Measurements from ENCODE around the gene PLEKHG1.

Gene PLEKHG1

DNA sequence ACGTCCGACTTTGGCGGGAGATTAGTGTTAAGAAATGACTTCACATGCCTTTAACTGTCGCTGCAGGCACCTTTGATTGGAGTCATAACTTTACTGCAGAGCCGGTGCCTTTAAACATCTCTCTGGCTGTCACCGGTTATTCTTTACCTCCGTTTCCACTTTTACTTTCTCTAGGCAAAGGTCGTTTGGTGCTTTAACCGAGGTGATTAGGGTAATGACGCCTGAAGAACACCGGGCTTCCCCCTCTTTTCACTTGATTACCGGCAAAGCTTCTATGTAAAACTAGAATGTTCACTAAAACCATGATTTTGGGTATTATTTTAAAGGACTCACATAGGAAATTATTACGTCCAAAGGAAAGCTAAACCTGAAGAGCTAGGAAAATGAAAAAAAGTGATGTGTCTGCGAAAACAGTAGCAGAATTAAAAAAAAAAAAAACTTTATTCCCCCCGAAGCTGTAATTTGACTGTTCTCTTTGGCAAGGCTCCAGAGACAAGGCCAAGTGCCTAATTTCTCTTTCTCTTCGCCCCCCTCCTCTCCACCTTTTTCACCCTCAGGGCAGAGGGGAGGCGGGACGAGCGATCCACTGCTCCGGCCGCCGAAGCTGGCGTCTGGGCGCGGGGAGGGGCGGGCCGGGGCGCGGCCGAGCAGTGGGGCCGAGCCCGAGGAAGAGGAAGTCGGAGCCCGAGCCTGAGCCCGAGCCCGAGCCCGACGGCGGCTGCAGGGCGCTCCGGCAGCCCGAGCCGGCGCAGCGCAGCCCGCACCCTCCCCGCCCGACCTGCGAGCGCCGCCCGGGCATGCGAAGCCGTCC lies at the start of gene PLEKHG1:
Gene PLEKHG1, plus strand, starts transcription at position 687 of the 811 bp plus-strand sequence. CDS start 133,797 bp downstream, outside the sequence.
- DNase-seq (ENCODE audit: low read depth in 1 of 2, low spot score in 1 of 2), result peak; percentile 29 to 33

DNA sequence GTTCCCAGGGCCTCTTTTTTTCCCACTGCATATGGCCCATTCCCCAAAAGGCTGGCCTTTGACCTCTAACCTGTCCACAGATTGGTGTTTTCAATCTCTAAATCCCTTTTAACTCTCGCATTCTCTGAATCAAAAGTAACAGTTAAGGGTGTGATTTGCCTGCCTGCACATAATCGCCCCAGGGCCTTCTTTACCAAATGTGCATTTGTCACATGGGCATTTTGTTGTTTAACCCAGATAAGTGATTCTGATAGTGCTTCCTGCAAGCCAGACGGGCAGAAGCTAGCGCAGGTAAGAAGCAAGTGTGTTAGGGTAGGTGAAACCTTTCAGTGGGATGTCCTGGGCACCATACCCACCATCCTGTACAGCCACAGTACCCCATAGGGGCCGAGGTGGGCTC lies 49.4 kb upstream of the PLEKHG1 start:
- DNase-seq (ENCODE audit: low read depth in 1 of 2, low spot score in 1 of 2), result no peak

DNA sequence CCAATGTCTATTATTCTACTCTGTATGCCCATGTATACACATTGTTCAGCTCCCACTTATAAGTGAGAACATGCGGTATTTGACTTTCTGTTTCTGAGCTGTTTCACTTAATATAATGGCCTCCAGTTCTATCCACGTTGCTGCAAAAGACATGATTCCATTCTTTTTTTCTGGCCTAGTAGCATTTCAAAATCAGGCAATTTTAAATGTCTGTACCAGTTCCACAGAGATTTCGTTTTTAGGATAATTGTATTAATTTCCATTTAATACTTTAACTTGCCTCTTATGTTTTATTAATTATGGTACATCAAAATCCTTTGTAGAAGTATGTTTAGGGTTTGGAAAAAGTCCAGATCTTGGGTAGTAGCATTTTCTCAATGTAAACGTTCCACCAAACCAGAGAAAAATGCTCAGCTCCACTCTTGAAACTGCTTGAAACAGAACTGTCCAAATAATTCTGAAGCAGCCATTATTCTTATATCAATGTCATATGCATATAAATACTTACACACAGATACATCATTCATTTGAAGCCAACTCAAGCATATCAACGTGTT lies 42.6 kb upstream of the PLEKHG1 start:
- DNase-seq (ENCODE audit: low read depth in 1 of 2, low spot score in 1 of 2), result no peak

DNA sequence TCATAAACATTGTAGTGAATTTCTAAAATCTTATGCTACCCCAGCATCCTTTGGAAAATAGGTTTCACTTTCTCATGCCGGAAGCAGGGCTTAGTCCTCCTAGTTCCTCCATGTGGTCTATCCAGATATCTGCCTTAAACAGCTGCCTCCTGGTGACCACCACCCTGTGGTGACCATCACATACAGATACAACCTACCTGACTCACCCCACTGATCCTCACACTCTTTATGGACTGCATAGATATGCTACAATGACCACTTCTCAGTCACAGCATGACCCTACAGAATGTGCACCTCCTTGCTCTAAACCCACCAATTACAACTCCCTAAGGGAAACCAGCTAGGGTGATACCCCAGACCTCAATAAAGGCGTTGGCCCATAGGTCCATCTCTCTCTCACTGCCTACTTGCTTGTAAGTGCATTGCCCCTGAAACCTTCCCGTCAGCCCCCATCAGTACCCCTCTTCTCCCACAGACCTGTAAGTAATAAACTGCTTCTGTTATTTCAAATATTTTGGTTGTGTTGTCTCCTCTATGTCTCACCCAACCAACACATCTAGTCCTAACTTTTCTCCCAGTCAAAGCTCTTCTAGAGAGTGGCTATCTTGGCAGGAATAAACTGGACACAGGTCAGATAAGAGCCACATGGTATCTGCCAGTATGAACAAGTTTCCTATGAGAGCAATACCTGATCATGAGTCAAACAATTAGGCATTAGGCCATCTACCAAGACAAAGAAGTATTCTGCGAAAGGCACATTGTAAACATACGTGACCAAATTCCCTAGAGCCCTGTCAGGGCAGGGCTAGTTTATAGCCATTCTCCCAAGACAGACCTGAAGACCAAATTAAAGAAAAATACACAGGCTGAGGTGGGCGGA lies 39.4 kb upstream of the PLEKHG1 start:
- DNase-seq (ENCODE audit: low read depth in 1 of 2, low spot score in 1 of 2), result no peak

DNA sequence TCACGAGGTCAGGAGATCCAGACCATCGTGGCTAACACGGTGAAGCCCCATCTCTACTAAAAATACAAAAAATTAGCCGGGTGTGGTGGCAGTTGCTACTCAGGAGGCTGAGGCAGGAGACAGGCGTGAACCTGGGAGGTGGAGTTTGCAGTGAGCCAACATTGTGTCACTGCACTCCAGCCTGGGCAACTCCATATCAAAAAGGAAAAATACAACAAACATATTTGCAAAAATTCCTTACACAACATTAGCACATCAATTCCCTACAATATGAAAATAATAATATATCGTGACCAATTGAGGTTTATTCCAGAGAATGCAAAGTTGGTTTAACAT lies 38.8 kb upstream of the PLEKHG1 start:
- no peak for DNase-seq (ENCODE audit: low read depth in 1 of 2, low spot score in 1 of 2)

DNA sequence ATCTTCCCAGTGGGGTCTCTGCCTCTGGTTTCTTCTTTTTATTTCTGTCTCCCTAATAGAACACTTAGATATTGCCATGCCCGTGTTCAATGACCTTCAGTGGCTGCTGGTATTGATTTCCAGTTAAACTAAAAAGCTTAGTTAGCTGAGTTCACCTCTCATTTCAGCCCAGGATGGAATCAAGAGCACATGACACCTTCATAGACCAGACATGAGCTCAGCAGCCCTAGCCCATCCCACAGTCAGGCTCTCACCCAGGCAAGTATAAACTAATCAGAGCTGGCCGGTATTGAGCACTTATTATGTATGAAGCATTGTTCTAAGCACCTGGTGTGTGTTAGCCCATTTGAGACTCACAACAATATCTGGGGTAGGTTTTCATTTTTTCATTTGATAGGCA lies 33.7 kb upstream of the PLEKHG1 start:
- DNase-seq (ENCODE audit: low read depth in 1 of 2, low spot score in 1 of 2), result no peak

DNA sequence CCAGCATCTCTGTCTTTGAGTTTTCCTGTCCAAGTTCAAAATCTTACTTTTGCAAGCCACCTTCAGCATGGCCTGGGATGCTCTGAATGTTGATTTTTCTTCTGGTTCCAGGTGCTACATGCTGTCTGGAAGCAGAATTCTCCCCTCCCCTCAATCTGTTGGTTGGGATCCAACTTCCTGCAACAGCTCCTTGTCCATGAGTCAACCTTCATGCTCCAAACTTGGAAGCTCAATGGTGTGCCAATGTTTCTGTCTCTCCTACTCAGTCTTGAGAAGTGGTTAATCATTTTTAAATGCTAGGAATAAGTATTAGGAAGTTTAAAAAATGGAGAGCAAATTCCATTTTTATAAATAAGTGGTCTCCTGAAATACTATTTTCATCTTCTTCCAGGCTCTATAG lies 33.2 kb upstream of the PLEKHG1 start:
- DNase-seq (ENCODE audit: low read depth in 1 of 2, low spot score in 1 of 2), result no peak

DNA sequence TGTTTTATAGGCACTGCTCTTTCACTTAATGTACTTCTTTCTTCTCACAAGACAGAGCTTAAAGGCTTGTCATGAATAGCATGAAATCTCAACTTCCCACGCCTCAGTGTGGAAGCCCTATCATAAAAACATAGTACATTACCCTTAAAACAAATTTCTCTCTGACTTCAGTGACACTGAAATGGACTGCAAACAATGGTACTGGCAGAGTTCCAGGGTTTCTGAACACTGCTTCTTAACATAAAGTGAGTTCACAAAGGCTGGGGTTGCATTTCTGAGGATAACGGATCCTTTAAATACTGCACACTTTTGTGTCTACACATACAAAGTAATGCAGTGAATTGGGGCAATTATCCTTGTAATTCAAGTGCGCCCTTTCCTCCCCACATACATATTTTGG lies 32.3 kb upstream of the PLEKHG1 start:
- no peak for DNase-seq (ENCODE audit: low read depth in 1 of 2, low spot score in 1 of 2)

DNA sequence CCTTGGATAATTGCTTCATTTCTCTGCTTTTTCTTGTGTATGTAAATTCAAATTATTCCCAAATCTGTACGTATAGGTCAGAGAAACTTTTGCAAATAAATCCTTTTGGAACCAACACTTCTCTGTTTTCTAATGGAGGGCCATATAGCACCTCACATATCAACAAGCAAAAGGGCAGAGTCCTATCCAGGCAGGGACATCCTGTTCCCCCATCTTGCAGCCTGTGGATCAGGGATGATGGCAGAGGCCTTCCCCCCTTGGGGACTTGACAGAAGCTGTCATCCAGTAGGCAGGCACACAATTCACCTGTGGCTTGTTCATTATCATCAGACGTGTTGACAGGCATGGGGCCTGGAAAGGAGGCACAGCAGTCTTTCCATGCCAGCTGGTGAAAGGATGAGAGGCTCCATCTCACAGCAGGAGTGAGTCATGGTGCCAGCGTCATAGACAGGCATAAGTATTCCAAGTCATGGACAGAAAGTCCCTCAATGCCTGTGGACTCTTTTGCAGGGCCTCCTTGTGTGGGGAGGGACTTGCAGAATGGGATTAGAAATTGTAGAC lies 31.8 kb upstream of the PLEKHG1 start:
- no peak for DNase-seq (ENCODE audit: low read depth in 1 of 2, low spot score in 1 of 2)

DNA sequence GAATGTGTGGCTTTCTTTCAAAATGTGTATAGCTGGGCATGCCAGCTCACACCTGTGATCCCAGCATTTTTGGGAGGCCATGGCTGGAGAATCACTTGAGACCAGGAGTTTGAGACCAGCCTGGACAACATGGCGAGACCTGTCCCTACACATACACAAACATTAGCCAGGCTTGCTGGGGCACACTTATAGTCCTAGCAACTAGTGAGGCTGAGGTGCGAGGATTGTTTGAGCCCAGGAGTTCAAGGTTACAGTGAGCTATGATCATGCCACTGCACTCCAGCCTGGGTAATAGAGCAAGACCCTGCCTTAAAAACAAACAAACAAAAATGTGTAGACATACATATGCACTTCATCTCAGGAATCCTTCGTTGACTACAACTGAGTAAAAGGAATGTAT lies 31.1 kb upstream of the PLEKHG1 start:
- no peak for DNase-seq (ENCODE audit: low read depth in 1 of 2, low spot score in 1 of 2)

DNA sequence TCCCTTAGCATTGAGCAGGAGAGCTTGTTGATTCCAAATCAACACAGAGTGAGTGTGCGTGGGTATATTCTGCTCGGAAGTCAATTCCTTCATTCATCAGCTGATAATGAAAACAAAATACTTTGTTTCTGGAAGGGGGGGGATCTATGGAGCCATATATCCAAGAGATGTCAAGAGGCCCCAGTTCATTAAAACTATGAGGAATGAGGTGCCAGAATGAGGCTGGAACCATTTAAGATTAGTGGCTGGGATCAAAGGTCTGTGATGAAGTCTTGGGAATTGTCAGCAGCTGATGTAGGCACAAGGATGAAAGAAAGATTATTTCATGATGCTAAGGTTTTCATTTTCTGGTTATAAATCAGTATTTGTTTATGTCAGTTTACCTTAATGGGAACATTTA lies 30.5 kb upstream of the PLEKHG1 start:
- DNase-seq (ENCODE audit: low read depth in 1 of 2, low spot score in 1 of 2), result no peak

DNA sequence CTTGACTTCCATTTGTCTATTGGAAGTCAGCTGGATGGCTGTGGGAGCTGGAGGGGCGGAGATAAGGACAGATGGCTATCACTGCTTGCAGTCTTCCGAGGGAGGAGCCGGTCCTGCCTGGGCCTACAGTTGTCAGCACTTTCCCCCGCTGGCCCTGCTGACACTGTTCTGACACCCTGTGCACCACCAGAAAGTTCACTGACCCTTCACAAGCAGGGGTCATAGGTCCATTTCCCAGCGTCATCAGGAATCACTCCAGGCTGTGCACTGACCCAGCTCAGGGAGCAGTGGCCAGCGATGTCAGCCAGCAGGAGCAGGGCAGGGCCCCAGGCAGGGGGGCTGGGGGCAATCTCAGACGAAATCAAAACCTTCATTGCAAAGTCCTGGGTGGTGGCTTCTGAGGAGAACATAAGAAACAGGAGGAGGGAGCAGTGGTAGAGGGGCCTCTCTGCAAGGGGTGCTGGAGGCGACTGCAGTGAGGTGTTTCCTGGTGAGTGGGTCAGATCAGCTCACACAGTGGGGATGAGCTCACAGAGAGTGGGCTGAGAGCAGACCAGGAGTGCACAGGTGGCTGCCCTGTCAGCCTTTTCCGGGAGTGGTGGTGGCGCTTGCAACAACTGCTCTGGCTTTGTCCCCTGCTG lies 26.5 kb upstream of the PLEKHG1 start:
- no peak for DNase-seq (ENCODE audit: low read depth in 1 of 2, low spot score in 1 of 2)

DNA sequence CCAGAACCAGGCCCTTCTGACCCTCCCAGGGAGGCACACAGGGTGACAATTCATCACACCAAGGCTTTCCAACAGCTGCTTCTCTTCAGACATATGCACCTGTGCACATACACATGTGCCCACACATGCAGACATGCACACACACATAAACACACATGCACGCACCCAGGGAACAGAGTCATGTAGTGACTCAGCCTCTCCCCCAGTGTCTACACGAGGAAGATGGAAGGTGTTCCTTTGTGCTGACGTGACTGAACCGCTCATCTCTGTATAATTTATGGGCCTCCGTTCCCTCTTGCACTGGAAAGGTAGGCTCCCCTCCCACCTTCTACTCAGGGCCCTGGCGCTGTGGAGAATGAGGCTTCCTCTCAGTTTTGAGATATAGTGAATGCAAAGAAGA lies 23.8 kb upstream of the PLEKHG1 start:
- no peak for DNase-seq (ENCODE audit: low read depth in 1 of 2, low spot score in 1 of 2)

DNA sequence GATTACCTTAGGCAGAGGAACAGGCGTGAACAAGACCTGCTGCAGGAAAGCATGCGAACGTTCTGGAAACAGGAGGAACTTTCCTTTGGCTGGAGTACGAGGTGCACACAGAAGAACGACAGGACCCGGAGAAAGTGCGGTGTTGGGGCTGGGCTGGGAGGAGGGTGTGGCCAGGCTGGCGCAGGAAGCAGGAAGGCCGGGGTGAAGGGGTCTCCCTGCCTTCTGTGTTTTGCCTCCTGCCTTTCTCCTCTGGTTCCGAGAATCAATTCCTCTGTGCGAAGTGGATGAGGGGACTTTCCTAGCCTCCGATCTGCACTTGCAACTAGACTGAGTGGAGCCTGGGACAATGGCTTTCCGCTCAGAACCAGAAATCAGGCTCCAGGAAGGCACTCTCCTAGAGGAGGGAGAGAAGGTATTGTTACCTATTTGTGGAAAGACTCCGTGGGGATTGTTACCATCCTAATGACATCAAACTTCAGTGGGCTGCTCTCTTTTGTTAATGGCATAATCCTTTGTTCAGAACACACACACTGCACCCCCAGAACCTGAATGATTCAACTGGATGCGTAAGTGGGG lies 22.9 kb upstream of the PLEKHG1 start:
- DNase-seq (ENCODE audit: low read depth in 1 of 2, low spot score in 1 of 2), result no peak

DNA sequence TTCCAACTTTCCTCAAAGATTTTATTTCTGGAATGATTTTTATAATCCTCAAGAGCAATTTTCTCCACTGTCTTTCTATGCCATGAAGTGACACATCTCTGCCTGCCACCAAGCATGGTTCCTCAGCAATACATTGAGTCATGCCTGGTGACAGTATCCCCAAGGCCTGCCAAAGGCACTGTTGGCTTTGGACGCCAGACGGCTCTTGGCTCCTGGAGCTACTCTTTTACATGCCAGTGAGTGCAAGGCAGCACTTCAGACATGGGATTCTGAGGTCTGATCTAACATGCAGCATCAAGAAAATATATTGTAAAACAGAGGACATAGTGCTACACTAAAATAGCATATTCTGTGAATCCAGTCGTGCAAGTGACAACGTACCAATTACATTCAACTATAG lies 20.1 kb upstream of the PLEKHG1 start:
- DNase-seq (ENCODE audit: low read depth in 1 of 2, low spot score in 1 of 2), result no peak

DNA sequence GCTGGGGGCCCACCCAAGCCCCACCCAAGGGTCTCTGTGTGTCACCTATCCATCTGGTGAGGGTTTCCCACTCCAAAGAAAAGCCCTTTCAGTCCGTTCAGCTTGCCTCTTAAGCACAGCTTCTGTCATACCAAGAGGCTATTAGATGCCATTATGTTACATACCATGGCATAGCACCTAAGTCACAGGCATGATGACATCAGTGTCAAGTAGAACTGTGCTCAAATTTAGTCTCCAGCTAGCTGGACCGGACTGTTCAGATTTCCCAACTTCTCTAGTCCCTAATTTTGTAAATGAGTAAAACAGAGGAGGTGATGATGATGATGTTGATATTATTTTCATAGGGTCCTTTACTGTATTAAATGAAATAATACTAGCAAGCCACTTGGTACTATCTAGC lies 19.2 kb upstream of the PLEKHG1 start:
- no peak for DNase-seq (ENCODE audit: low read depth in 1 of 2, low spot score in 1 of 2)

DNA sequence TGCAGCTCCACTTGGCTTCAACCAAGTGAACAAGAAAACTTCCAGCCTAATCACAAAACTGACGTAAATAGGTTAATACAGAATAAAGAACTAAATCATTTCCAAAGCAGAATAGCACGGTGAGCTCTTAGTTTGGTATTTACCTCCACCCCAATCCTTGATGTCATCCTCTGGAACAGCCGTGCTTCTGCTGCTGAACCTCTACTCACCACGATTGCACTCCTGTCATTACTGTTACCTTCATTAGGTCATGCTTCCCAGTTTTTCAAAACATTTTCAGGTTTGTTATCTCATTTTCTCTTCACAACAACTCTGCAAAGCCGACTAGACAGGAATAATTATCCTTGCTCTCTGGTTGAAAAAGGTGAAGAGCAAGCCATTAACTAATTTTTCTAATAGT lies 15.6 kb upstream of the PLEKHG1 start:
- DNase-seq (ENCODE audit: low read depth in 1 of 2, low spot score in 1 of 2), result no peak

DNA sequence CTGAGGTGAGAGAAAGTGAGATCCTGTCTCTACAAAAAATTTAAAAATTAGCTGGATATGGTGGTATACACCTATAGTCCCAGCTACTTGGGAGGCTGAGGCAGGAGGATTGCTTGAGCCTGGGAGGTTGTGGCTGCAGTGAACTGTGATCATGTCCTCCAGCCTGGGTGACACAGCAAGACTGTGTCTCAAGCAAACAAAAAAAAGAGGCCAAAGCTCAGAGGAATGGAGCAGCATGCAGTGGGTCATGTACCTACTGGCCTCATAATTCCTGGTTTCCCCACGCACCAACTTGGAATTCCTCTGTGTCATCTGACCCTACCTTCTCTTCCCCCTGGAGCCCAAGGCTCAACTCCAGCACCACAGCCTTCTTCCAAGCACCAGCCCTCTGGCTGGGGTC lies 15.1 kb upstream of the PLEKHG1 start:
- no peak for DNase-seq (ENCODE audit: low read depth in 1 of 2, low spot score in 1 of 2)

DNA sequence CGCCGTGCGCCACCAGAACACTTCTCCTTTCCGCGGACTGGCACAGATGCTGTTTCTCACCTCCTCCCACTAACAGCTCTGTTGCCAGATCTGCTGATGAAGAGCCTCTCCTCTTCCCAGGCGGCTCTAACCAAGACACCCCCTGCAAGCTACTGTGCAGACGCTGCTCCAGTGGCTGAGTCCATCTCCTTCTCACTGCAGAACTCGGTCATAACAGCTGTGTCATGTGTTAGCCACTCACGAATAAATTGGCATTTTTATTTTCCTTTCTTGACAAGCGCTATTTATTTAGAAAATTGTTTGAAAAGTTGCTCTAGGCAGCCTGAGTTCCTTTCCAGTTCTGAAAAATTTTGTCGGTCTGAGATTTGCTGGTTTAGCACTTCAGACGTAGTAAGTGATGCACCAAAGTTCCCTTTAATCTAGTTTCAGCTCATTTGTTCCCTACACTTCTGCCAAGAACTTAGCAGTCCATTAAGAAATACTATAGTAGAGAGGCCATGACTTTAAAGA lies 12.8 kb upstream of the PLEKHG1 start:
- DNase-seq (ENCODE audit: low read depth in 1 of 2, low spot score in 1 of 2), result no peak

DNA sequence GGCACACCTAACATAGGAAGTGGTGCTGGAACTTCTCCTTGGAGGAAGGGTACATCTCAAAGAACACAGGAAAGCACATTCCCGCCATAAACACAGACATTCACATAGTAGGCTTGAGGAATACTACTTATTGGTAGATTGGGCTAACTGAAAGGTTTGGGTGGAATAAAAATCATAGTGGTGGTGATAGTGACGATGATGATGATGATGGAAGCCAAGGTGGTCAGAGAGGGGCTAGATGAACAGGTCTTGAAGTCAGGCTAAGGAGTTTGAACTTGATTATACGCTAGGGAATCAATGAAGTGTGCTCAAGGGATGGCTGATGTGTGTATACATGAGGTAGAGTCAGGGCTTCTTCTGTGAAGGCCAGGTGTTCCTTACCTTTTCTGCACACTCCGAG lies 12.0 kb upstream of the PLEKHG1 start:
- no peak for DNase-seq (ENCODE audit: low read depth in 1 of 2, low spot score in 1 of 2)

Measured in stimulated activated CD4-positive, alpha-beta T cell treated with anti-CD3 and anti-CD28 coated beads, Interleukin-15, amount 100 ng/mL, for 1 hour (primary cell).